ENCODE data around the gene ATP2A3. TPM values are rescaled to one million over a fixed set of nuclear protein-coding genes. Genes with fewer than 3 reads are reported as not detected.

ATP2A3 gene
- total RNA-seq, 1 experiment from 2014 or later, result 4.4 TPM

GRCh38 chr17:4006745-4007211 lies 42.5 kb upstream of the ATP2A3 start:
- BruUV-seq (replicated peaks), result no TSS peak
- POLR2A ChIA-PET (ENCODE audit: unreplicated experiment), result no interaction called here

DNA sequence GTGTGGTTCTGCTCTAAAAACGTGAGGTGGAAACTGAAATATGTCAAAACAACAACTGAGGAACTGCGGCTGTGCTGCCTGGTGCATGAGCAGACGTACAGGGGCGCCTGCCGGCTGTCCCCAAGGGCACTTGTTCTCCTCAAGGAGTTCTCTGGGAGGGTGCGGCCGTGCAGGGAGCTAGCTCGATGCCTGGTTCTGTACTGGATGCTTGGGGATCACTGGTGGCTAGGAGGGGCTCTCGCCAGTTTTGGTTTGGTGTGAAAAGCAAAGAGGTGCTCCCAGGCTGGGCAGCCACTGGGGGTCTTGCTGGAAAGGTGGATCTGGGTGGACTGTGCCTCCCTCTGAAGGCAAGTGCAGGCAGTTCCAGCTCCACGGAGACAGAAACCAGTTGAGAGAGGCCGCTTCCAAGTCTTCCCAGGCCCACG lies 41.9 kb upstream of the ATP2A3 start:
- ChIA-PET CTCF (interaction anchor here (0.6 kb wide), 1 partner anchor 71 kb away, joined by 3 read pairs; no protein-coding TSS in a partner anchor), POLR2A (ENCODE audit: unreplicated experiment) (no interaction called here)
- Histone ChIP-seq H3K27me3 (ENCODE audit: insufficient read depth, low read depth) (no peaks in the 10 kb centered on the region), H3K27ac (no peak overlapping the region), H3K36me3 (ENCODE audit: low read depth) (peaks cover 8% of the 10 kb centered on the region; the same call in 1 of the 2 replicates), H3K9me2 (ENCODE audit: insufficient read depth) (no peaks in the 10 kb centered on the region), H3K4me1 (replicated peaks; ENCODE audit: insufficient read depth) (peaks cover 12% of the 10 kb centered on the region; the same call in 1 of the 2 replicates), H3K4me2 (no peak overlapping the region), H3K79me2 (ENCODE audit: low read depth) (no peaks in the 10 kb centered on the region), H3F3A (ENCODE audit: insufficient read depth, low read depth) (peaks cover 13% of the 10 kb centered on the region; the same call in 1 of the 2 replicates), H2AFZ (no peak overlapping the region), H3K9me3 (ENCODE audit: insufficient read depth, low read depth) (no peaks in the 10 kb centered on the region), H3K4me3 (no peak overlapping the region), H4K20me1 (ENCODE audit: insufficient read depth) (no peaks in the 10 kb centered on the region)
- BruUV-seq (replicated peaks), result no TSS peak
- no peak for DNase-seq
- TF ChIP-seq, protein P1, sequence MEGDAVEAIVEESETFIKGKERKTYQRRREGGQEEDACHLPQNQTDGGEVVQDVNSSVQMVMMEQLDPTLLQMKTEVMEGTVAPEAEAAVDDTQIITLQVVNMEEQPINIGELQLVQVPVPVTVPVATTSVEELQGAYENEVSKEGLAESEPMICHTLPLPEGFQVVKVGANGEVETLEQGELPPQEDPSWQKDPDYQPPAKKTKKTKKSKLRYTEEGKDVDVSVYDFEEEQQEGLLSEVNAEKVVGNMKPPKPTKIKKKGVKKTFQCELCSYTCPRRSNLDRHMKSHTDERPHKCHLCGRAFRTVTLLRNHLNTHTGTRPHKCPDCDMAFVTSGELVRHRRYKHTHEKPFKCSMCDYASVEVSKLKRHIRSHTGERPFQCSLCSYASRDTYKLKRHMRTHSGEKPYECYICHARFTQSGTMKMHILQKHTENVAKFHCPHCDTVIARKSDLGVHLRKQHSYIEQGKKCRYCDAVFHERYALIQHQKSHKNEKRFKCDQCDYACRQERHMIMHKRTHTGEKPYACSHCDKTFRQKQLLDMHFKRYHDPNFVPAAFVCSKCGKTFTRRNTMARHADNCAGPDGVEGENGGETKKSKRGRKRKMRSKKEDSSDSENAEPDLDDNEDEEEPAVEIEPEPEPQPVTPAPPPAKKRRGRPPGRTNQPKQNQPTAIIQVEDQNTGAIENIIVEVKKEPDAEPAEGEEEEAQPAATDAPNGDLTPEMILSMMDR (conservative IDR thresholded peaks at IDR 0.05), result no peak
- no peak for TF ChIP-seq EZH2 (IDR thresholded peaks at IDR 0.05; ENCODE audit: low read depth)
- intact Hi-C loops (cut with micrococcal nuclease; ENCODE audit: unreplicated experiment), result loop anchor here (10.0 kb wide), 1 partner anchor 71 kb away; no protein-coding TSS in a partner anchor

More at GRCh38 chr17:4006745-4007211, 42.5 kb upstream of the ATP2A3 start:
- no peaks in the 10 kb centered on the region for H3K27me3 ChIP-seq (ENCODE audit: insufficient read depth, low read depth)
- H3K9me2 ChIP-seq (ENCODE audit: insufficient read depth), result no peaks in the 10 kb centered on the region
- no peaks in the 10 kb centered on the region for H3K9me3 ChIP-seq (ENCODE audit: insufficient read depth, low read depth)
- no peak for DNase-seq
- H3K79me2 ChIP-seq (ENCODE audit: low read depth), result no peaks in the 10 kb centered on the region
- H2AFZ ChIP-seq, result no peak overlapping the region
- peaks cover 11% of the 10 kb centered on the region; the same call in 1 of the 2 replicates for H3K4me1 ChIP-seq (replicated peaks; ENCODE audit: insufficient read depth)
- no peak overlapping the region for H3K4me3 ChIP-seq
- H3F3A ChIP-seq (ENCODE audit: insufficient read depth, low read depth), result peaks cover 9% of the 10 kb centered on the region; the same call in 1 of the 2 replicates
- peaks cover 8% of the 10 kb centered on the region; the same call in 1 of the 2 replicates for H3K36me3 ChIP-seq (ENCODE audit: low read depth)
- H3K27ac ChIP-seq, result no peak overlapping the region
- H4K20me1 ChIP-seq (ENCODE audit: insufficient read depth), result no peaks in the 10 kb centered on the region
- CTCF ChIA-PET, result no interaction called here
- H3K4me2 ChIP-seq, result no peak overlapping the region
- no peak for TF ChIP-seq EZH2 (IDR thresholded peaks at IDR 0.05; ENCODE audit: low read depth)
- TF ChIP-seq, protein P1 (conservative IDR thresholded peaks at IDR 0.05), result no peak
- intact Hi-C loops (cut with micrococcal nuclease; ENCODE audit: unreplicated experiment), result loop anchor here (10.0 kb wide), 1 partner anchor 72 kb away; no protein-coding TSS in a partner anchor

- DNase-seq, result no peak
- no peaks in the 10 kb centered on the region for H3K9me3 ChIP-seq (ENCODE audit: insufficient read depth, low read depth)
- H3K79me2 ChIP-seq (ENCODE audit: low read depth), result no peaks in the 10 kb centered on the region
- peaks cover 12% of the 10 kb centered on the region; the same call in 1 of the 2 replicates for H3K4me1 ChIP-seq (replicated peaks; ENCODE audit: insufficient read depth)
- H3K27me3 ChIP-seq (ENCODE audit: insufficient read depth, low read depth), result no peaks in the 10 kb centered on the region
- H3F3A ChIP-seq (ENCODE audit: insufficient read depth, low read depth), result peaks cover 13% of the 10 kb centered on the region; the same call in 1 of the 2 replicates
- CTCF ChIA-PET, result interaction anchor here (0.6 kb wide), 1 partner anchor 70 kb away, joined by 3 read pairs; no protein-coding TSS in a partner anchor
- H3K36me3 ChIP-seq (ENCODE audit: low read depth), result peaks cover 8% of the 10 kb centered on the region; the same call in 1 of the 2 replicates
- no TSS peak for BruUV-seq (replicated peaks)
- TF ChIP-seq, protein P1 (conservative IDR thresholded peaks at IDR 0.05), result no peak
- TF ChIP-seq EZH2 (IDR thresholded peaks at IDR 0.05; ENCODE audit: low read depth), result no peak
- no peaks in the 10 kb centered on the region for H3K9me2 ChIP-seq (ENCODE audit: insufficient read depth)
- H3K4me3 ChIP-seq, result no peak overlapping the region
- H4K20me1 ChIP-seq (ENCODE audit: insufficient read depth), result no peaks in the 10 kb centered on the region
- POLR2A ChIA-PET (ENCODE audit: unreplicated experiment), result no interaction called here
- H3K4me2 ChIP-seq, result no peak overlapping the region
- no peak overlapping the region for H3K27ac ChIP-seq
- intact Hi-C loops (cut with micrococcal nuclease; ENCODE audit: unreplicated experiment), result loop anchor here (10.0 kb wide), 1 partner anchor 71 kb away; no protein-coding TSS in a partner anchor
- no peak overlapping the region for H2AFZ ChIP-seq
Measured at GRCh38 chr17:4005296-4006164, 41.3 kb upstream of the ATP2A3 start.
